Cardiac muscle cell (in vitro differentiated cells and primary cell): ENCODE results near the gene RABL3. TPM values are rescaled to one million over a fixed set of nuclear protein-coding genes. Genes with fewer than 3 reads are reported as not detected.

Source experiments
- DNase-seq, 2 donors: peaks; one replicate each; pipeline versions ENCODE4 v3.0.0 to v3.0.0-alpha.2; 2010 to 2017; ENCODE audit warnings: low read depth in 1 of 2, low spot score in 1 of 2
- H3K27ac ChIP-seq: fragments of 200-600 bp; sonication (generic); 2 replicates; pipeline ENCODE4 v1.5.1; 2016
- H3K27me3 ChIP-seq: fragments of 200-600 bp; sonication (generic); 2 replicates; pipeline ENCODE4 v1.6.0; 2016; ENCODE audit warnings: control low read depth
- H3K36me3 ChIP-seq: fragments of 200-600 bp; sonication (generic); 2 replicates; pipeline ENCODE4 v1.5.1; 2016; ENCODE audit warnings: control low read depth
- H3K4me1 ChIP-seq: fragments of 200-600 bp; sonication (generic); 2 replicates; pipeline ENCODE4 v1.8.1; 2017; ENCODE audit warnings: low read depth, mild to moderate bottlenecking, mixed run types
- H3K4me3 ChIP-seq: fragments of 200-600 bp; sonication (generic); 2 replicates; pipeline ENCODE4 v1.5.1; 2016; ENCODE audit warnings: mild to moderate bottlenecking
- H3K9me3 ChIP-seq: fragments of 200-600 bp; sonication (generic); 2 replicates; pipeline ENCODE4 v1.5.1; 2017; ENCODE audit warnings: low read depth, mild to moderate bottlenecking, control low read depth
- polyA plus RNA-seq: library from polyadenylated mRNA; unstranded; fragments of >200 nt; fragmentation: Nextera tagmentation; extraction: Ambion mirVana; gene quantifications from 2 replicates; pipeline ENCODE4 v1.2.1, GENCODE V29; 2016
- total RNA-seq: library from RNA; depleted of rRNA; stranded (reverse); fragments of >200 nt; gene quantifications from 2 replicates; pipeline ENCODE4 v1.2.3, GENCODE V29; 2016
- TF ChIP-seq, protein P1 (sequence below): IDR thresholded peaks from 2 replicates; pipeline ENCODE4 v1.5.1; 2012; ENCODE audit warnings: low read depth, mild to moderate bottlenecking, low read length

RABL3 gene
- total and polyA plus RNA-seq, 2 experiments from 2014 or later = 12.5 to 22.3 TPM

- Histone ChIP-seq H3K9me3 (no peaks in the 10 kb centered on the region), H3K4me3 (no peak overlapping the region), H3K4me1 (no peaks in the 10 kb centered on the region), H3K27me3 (no peaks in the 10 kb centered on the region), H3K36me3 (peaks cover 19% of the 10 kb centered on the region), H3K27ac (no peak overlapping the region)
- no peak for DNase-seq
- TF ChIP-seq, protein P1, sequence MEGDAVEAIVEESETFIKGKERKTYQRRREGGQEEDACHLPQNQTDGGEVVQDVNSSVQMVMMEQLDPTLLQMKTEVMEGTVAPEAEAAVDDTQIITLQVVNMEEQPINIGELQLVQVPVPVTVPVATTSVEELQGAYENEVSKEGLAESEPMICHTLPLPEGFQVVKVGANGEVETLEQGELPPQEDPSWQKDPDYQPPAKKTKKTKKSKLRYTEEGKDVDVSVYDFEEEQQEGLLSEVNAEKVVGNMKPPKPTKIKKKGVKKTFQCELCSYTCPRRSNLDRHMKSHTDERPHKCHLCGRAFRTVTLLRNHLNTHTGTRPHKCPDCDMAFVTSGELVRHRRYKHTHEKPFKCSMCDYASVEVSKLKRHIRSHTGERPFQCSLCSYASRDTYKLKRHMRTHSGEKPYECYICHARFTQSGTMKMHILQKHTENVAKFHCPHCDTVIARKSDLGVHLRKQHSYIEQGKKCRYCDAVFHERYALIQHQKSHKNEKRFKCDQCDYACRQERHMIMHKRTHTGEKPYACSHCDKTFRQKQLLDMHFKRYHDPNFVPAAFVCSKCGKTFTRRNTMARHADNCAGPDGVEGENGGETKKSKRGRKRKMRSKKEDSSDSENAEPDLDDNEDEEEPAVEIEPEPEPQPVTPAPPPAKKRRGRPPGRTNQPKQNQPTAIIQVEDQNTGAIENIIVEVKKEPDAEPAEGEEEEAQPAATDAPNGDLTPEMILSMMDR = no peak
Measured at GRCh38 chr3:120775411-120775810, 33.1 kb upstream of the RABL3 start.

DNA sequence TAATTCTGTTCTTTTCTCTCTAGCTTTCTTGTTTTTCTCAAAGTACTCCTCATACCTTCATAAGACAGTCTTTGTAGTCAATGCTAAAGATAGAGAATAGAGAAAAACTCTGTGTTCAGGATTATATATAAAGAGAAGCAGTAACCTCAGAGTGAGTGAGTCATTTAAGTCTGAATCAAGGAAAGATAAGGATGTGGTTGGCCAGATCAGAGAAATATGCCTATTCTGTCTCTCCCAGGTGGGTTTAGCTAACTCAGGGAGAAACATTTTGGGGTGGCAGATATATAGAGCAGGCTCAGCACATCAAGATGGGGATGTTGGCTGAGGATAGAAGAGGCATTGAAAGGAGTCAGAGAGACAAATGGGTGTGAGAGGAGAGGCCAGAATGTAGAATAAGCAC is 31.6 kb upstream of the RABL3 start:
- Histone ChIP-seq H3K27me3 (no peaks in the 10 kb centered on the region), H3K4me3 (no peak overlapping the region), H3K27ac (no peak overlapping the region), H3K36me3 (peaks cover 19% of the 10 kb centered on the region), H3K9me3 (no peaks in the 10 kb centered on the region), H3K4me1 (no peaks in the 10 kb centered on the region)
- DNase-seq = peak in 1 of 2 donors; percentile 41
- TF ChIP-seq, protein P1 = no peak

DNA sequence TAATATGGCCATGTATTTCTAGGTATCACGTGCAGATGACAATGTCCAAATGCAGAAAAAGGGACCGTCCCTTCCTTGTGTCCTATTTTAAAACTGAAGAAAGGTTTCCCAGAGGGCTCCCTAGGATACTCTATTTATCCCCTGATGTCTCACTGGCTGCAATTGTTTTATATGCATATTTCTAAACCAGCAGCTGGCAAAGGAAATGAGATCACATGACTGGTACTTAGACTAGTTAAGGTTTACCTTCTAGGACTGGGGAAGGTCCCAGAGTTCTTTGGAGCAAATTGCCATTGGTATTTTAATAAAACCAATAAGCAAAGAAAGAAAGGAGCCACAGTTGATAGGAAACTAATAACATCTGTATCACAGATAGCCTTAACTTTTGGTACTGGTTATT is 29.8 kb upstream of the RABL3 start:
- DNase-seq = no peak
- TF ChIP-seq, protein P1 = no peak
- Histone ChIP-seq H3K27ac (no peak overlapping the region), H3K27me3 (no peaks in the 10 kb centered on the region), H3K4me3 (no peak overlapping the region), H3K36me3 (peaks cover 19% of the 10 kb centered on the region), H3K9me3 (no peaks in the 10 kb centered on the region), H3K4me1 (no peaks in the 10 kb centered on the region)

DNA sequence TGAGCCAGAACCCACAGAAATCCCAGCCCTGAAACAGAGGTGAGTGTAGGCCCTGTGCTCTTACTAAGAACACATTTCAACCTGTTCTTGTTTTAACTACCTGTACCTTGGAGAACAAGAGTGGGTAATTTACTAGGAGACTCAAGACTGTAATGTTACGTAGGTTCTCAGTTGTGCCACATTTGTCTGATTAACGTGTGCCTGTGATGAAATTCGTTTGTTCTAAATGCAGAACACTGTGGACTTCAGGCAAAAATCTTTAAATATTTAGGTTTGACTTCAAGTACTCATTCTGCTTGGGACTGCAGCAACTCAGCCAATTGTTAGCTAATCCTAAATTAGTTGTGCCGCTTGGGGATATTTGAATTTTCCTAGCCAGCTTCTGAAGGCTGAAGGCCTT is 28.6 kb upstream of the RABL3 start:
- no peaks in the 10 kb centered on the region for H3K27me3 ChIP-seq
- no peak overlapping the region for H3K4me3 ChIP-seq
- H3K9me3 ChIP-seq = no peaks in the 10 kb centered on the region
- TF ChIP-seq, protein P1 = no peak
- no peaks in the 10 kb centered on the region for H3K4me1 ChIP-seq
- peaks cover 9% of the 10 kb centered on the region for H3K36me3 ChIP-seq
- no peak overlapping the region for H3K27ac ChIP-seq
- DNase-seq = no peak

DNA sequence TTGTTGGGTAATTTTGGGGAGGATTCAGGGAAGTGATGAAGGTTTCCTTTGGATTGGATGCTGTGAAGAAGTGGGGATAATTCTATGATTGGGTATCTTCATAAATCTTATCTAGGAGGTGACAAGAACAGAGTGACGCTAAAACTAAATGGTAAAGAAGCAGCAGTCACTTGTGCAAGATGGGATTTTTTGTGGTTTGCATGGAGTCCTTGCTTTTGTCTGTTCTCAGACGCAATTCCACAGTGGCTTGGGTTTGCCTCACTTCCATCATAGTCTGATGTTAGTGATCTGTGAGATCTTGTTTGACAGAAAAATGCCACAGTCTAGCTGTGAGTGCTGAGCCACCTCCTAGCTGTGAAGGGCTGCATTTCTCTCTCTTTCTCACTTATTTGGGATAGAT is 27.1 kb upstream of the RABL3 start:
- Histone ChIP-seq H3K4me3 (no peak overlapping the region), H3K36me3 (peaks cover 5% of the 10 kb centered on the region), H3K27me3 (no peaks in the 10 kb centered on the region), H3K9me3 (no peaks in the 10 kb centered on the region), H3K27ac (no peak overlapping the region), H3K4me1 (peaks cover 10% of the 10 kb centered on the region)
- DNase-seq = no peak
- TF ChIP-seq, protein P1 = no peak

GRCh38 chr3:120767106-120767505 is 24.8 kb upstream of the RABL3 start:
- H3K36me3 ChIP-seq = no peaks in the 10 kb centered on the region
- H3K9me3 ChIP-seq = no peaks in the 10 kb centered on the region
- no peak overlapping the region for H3K4me3 ChIP-seq
- TF ChIP-seq, protein P1 = no peak
- H3K27me3 ChIP-seq = no peaks in the 10 kb centered on the region
- peaks cover 19% of the 10 kb centered on the region for H3K4me1 ChIP-seq
- no peak overlapping the region for H3K27ac ChIP-seq
- no peak for DNase-seq
